ENCODE results near the gene ITGA8. TPM values are rescaled to one million over a fixed set of nuclear protein-coding genes. Genes with fewer than 3 reads are reported as not detected.

Gene ITGA8
- polyA plus RNA-seq, 6 donors from 2014 or later, result not detected

DNA sequence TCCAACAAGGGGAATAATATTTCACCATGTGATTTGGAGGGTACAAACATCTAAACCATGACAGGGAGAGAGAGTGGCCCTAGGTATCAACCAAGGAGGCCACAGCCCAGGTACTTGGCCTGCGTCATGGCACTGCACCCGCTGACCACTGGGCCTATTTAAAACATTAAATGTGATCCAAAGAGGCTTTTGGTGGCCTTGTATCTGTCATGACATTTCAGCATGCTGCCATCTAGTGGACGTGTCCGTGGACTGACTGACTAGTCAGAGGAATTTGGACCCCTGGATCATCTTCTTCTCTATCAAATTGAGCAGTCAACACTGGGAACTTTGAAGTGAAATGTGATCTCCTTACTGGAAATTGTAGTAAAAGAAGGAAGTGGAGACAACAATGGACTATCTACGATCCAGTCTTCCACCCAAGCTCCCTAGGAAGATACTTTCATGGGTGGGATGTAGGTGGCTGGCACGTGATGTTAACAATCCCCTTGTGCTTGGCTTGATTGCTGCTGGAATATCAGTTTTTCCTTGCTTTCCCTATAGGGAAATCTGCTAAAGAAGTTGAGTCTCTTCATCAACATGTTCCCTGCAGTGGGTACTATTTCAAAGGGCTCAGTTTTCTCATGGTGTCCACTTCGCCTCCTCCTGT lies 24.6 kb upstream of the ITGA8 start:
- no peak for DNase-seq
- Mint-ChIP-seq H3K36me3 (no peaks in the 10 kb centered on the region), H3K4me3 (no peak overlapping the region), H3K27ac (no peak overlapping the region), H3K27me3 (peaks cover 3 to 28% (median 19%) of the 10 kb centered on the region in 3 donors), H3K4me1 (no peaks in the 10 kb centered on the region), H3K9me3 (no peaks in the 10 kb centered on the region)
- no peak for ATAC-seq (ENCODE audit: low read depth in 2 of 2)

GRCh38 chr10:15743443-15743842 lies 23.7 kb upstream of the ITGA8 start:
- no peak for DNase-seq
- H3K4me1 Mint-ChIP-seq, result no peaks in the 10 kb centered on the region
- H3K27me3 Mint-ChIP-seq, result peaks cover 0 to 24% (median 19%) of the 10 kb centered on the region in 3 donors
- H3K9me3 Mint-ChIP-seq, result no peaks in the 10 kb centered on the region
- no peak for ATAC-seq (ENCODE audit: low read depth in 2 of 2)
- H3K27ac Mint-ChIP-seq, result no peak overlapping the region
- no peaks in the 10 kb centered on the region for H3K36me3 Mint-ChIP-seq
- H3K4me3 Mint-ChIP-seq, result no peak overlapping the region

DNA sequence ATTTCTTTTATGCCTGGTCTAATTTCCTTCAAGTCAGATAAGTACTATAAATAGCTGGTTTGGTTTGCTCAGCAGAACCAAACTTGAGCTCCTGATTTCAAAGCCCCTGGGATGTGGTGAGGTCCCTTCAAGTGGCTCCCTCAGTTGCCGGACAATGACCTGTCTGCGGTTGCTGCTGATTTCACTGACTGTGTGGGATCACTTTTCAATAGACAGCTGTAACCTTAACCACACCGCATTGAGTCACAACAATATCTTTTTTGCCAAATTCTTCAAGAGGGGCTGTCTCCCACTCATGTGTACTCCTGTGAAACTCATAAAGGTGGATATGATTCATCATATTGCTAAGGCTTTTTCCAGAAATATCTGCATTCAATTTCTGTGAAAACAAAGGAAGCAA lies 23.1 kb upstream of the ITGA8 start:
- H3K9me3 Mint-ChIP-seq, result no peaks in the 10 kb centered on the region
- H3K27ac Mint-ChIP-seq, result no peak overlapping the region
- ATAC-seq (ENCODE audit: low read depth in 2 of 2) (no peak), DNase-seq (no peak)
- H3K36me3 Mint-ChIP-seq, result no peaks in the 10 kb centered on the region
- H3K4me1 Mint-ChIP-seq, result no peaks in the 10 kb centered on the region
- H3K27me3 Mint-ChIP-seq, result peaks cover 0 to 24% (median 19%) of the 10 kb centered on the region in 3 donors
- H3K4me3 Mint-ChIP-seq, result no peak overlapping the region

GRCh38 chr10:15742102-15742501 lies 22.4 kb upstream of the ITGA8 start:
- H3K4me3 Mint-ChIP-seq, result no peak overlapping the region
- H3K36me3 Mint-ChIP-seq, result no peaks in the 10 kb centered on the region
- H3K27ac Mint-ChIP-seq, result no peak overlapping the region
- no peaks in the 10 kb centered on the region for H3K4me1 Mint-ChIP-seq
- peaks cover 0 to 27% (median 19%) of the 10 kb centered on the region in 3 donors for H3K27me3 Mint-ChIP-seq
- ATAC-seq (ENCODE audit: low read depth in 2 of 2) (no peak), DNase-seq (no peak)
- no peaks in the 10 kb centered on the region for H3K9me3 Mint-ChIP-seq

- H3K27ac Mint-ChIP-seq, result no peak overlapping the region
- no peak for ATAC-seq (ENCODE audit: low read depth in 2 of 2)
- no peaks in the 10 kb centered on the region for H3K4me1 Mint-ChIP-seq
- peaks cover 0 to 22% (median 19%) of the 10 kb centered on the region in 3 donors for H3K27me3 Mint-ChIP-seq
- H3K4me3 Mint-ChIP-seq, result no peak overlapping the region
- H3K9me3 Mint-ChIP-seq, result no peaks in the 10 kb centered on the region
- DNase-seq, result no peak
- no peaks in the 10 kb centered on the region for H3K36me3 Mint-ChIP-seq
Observed at GRCh38 chr10:15741581-15741980, 21.9 kb upstream of the ITGA8 start.

GRCh38 chr10:15740261-15740660 lies 20.5 kb upstream of the ITGA8 start:
- ATAC-seq (ENCODE audit: low read depth in 2 of 2) (no peak), DNase-seq (no peak)
- peaks cover 0 to 8% (median 0%) of the 10 kb centered on the region in 7 donors for H3K9me3 Mint-ChIP-seq
- no peaks in the 10 kb centered on the region for H3K36me3 Mint-ChIP-seq
- H3K27me3 Mint-ChIP-seq, result peaks cover 6 to 25% (median 19%) of the 10 kb centered on the region in 3 donors
- H3K4me3 Mint-ChIP-seq, result no peak overlapping the region
- H3K4me1 Mint-ChIP-seq, result no peaks in the 10 kb centered on the region
- no peak overlapping the region for H3K27ac Mint-ChIP-seq

GRCh38 chr10:15739254-15739970 lies 19.7 kb upstream of the ITGA8 start:
- Mint-ChIP-seq H3K9me3 (peaks cover 0 to 13% (median 0%) of the 10 kb centered on the region in 7 donors), H3K27ac (no peak overlapping the region), H3K27me3 (peaks cover 6 to 25% (median 19%) of the 10 kb centered on the region in 3 donors), H3K36me3 (no peaks in the 10 kb centered on the region), H3K4me1 (no peaks in the 10 kb centered on the region), H3K4me3 (no peak overlapping the region)
- no peak for DNase-seq
- ATAC-seq (ENCODE audit: low read depth in 2 of 2), result no peak

GRCh38 chr10:15738270-15738925 lies 18.7 kb upstream of the ITGA8 start:
- DNase-seq, result no peak
- no peaks in the 10 kb centered on the region for H3K4me1 Mint-ChIP-seq
- H3K27ac Mint-ChIP-seq, result no peak overlapping the region
- no peak overlapping the region for H3K4me3 Mint-ChIP-seq
- ATAC-seq (ENCODE audit: low read depth in 2 of 2), result no peak
- peaks cover 11 to 22% (median 14%) of the 10 kb centered on the region in 3 donors for H3K27me3 Mint-ChIP-seq
- H3K9me3 Mint-ChIP-seq, result peaks cover 0 to 24% (median 4%) of the 10 kb centered on the region in 7 donors
- no peaks in the 10 kb centered on the region for H3K36me3 Mint-ChIP-seq

DNA sequence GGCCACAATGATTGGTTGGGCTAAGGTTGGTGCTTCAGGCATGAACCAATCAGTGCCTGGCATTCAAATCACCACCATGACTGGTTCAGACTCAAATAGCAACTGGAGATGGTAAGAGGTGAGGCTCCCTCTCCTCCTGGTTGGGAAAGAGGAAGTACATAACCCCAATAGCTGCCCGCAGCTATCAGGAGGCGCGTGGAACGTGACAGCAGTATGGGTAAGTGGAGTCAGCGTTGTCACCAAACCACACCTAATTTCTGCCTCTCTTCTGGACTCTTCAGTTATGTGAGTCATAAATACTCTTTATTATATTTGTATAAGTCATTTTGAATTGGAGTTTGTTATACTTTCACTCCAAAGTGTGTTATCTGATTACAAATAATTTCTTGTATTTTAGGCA lies 17.9 kb upstream of the ITGA8 start:
- Mint-ChIP-seq H3K27ac (no peak overlapping the region), H3K36me3 (no peaks in the 10 kb centered on the region), H3K9me3 (peaks cover 0 to 31% (median 4%) of the 10 kb centered on the region in 7 donors), H3K4me3 (no peak overlapping the region), H3K27me3 (peaks cover 11 to 20% (median 11%) of the 10 kb centered on the region in 3 donors), H3K4me1 (no peaks in the 10 kb centered on the region)
- DNase-seq, result no peak
- ATAC-seq (ENCODE audit: low read depth in 2 of 2), result no peak

- ATAC-seq (ENCODE audit: low read depth in 2 of 2), result no peak
- no peaks in the 10 kb centered on the region for H3K36me3 Mint-ChIP-seq
- H3K27ac Mint-ChIP-seq, result no peak overlapping the region
- no peaks in the 10 kb centered on the region for H3K4me1 Mint-ChIP-seq
- no peak overlapping the region for H3K4me3 Mint-ChIP-seq
- H3K9me3 Mint-ChIP-seq, result peaks cover 4 to 49% (median 7%) of the 10 kb centered on the region in 7 donors
- H3K27me3 Mint-ChIP-seq, result peaks cover 4 to 14% (median 11%) of the 10 kb centered on the region in 3 donors
- no peak for DNase-seq
Observed at GRCh38 chr10:15735763-15736162, 16.0 kb upstream of the ITGA8 start.

DNA sequence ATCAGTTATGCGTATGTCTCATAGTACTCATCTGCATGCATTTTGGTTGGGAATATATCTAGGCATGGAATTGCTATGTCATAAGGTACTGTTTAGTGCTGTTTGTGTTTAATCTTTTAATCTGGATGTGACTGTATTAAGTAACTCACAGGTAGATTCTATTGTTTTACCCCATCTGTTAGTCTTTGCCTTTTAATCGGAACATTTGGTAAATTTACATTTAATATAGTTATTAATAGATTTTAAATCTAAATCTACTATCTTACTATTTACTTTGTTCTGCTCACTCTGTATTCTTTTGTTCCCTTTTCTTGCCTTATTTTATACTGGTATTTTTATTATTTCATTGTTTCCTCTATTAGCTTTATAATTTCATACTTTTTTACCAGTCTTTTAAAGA lies 10.6 kb upstream of the ITGA8 start:
- peaks cover 8 to 75% (median 18%) of the 10 kb centered on the region in 7 donors for H3K9me3 Mint-ChIP-seq
- H3K27me3 Mint-ChIP-seq, result peaks cover 11 to 17% (median 13%) of the 10 kb centered on the region in 3 donors
- no peaks in the 10 kb centered on the region for H3K36me3 Mint-ChIP-seq

DNA sequence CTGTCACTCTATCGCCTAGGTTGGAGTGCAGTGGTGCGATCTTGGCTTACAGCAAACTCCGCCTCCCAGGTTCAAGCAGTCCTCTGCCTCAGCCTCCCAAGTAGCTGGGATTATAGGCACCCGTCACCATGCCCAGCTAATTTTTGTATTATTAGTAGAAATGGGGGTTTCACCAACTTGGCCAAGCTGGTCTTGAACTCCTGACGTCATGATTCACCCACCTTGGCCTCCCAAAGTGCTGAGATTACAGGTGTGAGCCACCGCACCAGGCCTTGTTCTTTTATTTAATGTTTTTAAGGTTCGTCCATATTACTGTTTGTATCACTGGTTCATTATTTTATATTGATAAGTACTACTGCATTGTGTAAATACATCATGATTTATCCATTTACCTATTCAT lies 10.2 kb upstream of the ITGA8 start:
- DNase-seq, result no peak
- peaks cover 8 to 73% (median 18%) of the 10 kb centered on the region in 7 donors for H3K9me3 Mint-ChIP-seq
- H3K4me1 Mint-ChIP-seq, result no peaks in the 10 kb centered on the region
- H3K27ac Mint-ChIP-seq, result no peak overlapping the region
- no peaks in the 10 kb centered on the region for H3K36me3 Mint-ChIP-seq
- ATAC-seq (ENCODE audit: low read depth in 2 of 2), result no peak
- no peak overlapping the region for H3K4me3 Mint-ChIP-seq
- peaks cover 11 to 17% (median 13%) of the 10 kb centered on the region in 3 donors for H3K27me3 Mint-ChIP-seq

More for the DNA sequence above, 10.6 kb upstream of the ITGA8 start:
- Mint-ChIP-seq H3K27ac (no peak overlapping the region), H3K4me1 (no peaks in the 10 kb centered on the region), H3K4me3 (no peak overlapping the region)
- ATAC-seq (ENCODE audit: low read depth in 2 of 2), result no peak
- DNase-seq, result no peak

GRCh38 chr10:15726042-15726441 lies 6.3 kb upstream of the ITGA8 start:
- H3K4me1 Mint-ChIP-seq, result no peaks in the 10 kb centered on the region
- H3K27ac Mint-ChIP-seq, result no peak overlapping the region
- H3K9me3 Mint-ChIP-seq, result peaks cover 4 to 36% (median 14%) of the 10 kb centered on the region in 7 donors
- H3K36me3 Mint-ChIP-seq, result peaks cover 0 to 5% of the 10 kb centered on the region in 2 donors
- ATAC-seq (ENCODE audit: low read depth in 2 of 2) (no peak), DNase-seq (no peak)
- H3K27me3 Mint-ChIP-seq, result peaks cover 22 to 30% (median 27%) of the 10 kb centered on the region in 3 donors
- H3K4me3 Mint-ChIP-seq, result no peak overlapping the region
